Ishikawa (cell line): ENCODE results near the gene CPEB4.

ENCODE experiments used
- CEBPB ChIP-seq: IDR thresholded peaks from 2 replicates; pipeline ENCODE4 v1.6.1; 2012
- CREB1 ChIP-seq: IDR thresholded peaks from 2 replicates; pipeline ENCODE4 v1.6.1; 2012; ENCODE audit warnings: low read depth
- EGR1 ChIP-seq: IDR thresholded peaks from 2 replicates; pipeline ENCODE4 v1.6.1; 2012
- EP300 ChIP-seq: IDR thresholded peaks from 2 replicates; pipeline ENCODE4 v1.6.1; 2012; ENCODE audit warnings: borderline replicate concordance
- FOXM1 ChIP-seq: IDR thresholded peaks from 2 replicates; pipeline ENCODE4 v1.6.1; 2012; ENCODE audit warnings: low read depth, borderline replicate concordance
- NFIC ChIP-seq: IDR thresholded peaks from 2 replicates; pipeline ENCODE4 v1.6.1; 2012
- RAD21 ChIP-seq: IDR thresholded peaks from 2 replicates; pipeline ENCODE4 v1.6.1; 2012; ENCODE audit warnings: low read depth
- TAF1 ChIP-seq: IDR thresholded peaks from 2 replicates; pipeline ENCODE4 v1.6.1; 2012; ENCODE audit warnings: low read depth, mild to moderate bottlenecking
- TCF12 ChIP-seq: IDR thresholded peaks from 2 replicates; pipeline ENCODE4 v1.6.1; 2012; ENCODE audit warnings: low read depth
- TEAD4 ChIP-seq: IDR thresholded peaks from 2 replicates; pipeline ENCODE4 v1.6.1; 2012
- YY1 ChIP-seq: IDR thresholded peaks from 2 replicates; pipeline ENCODE4 v1.6.1; 2012; ENCODE audit warnings: low read depth
- ZBTB7A ChIP-seq: IDR thresholded peaks from 2 replicates; pipeline ENCODE4 v1.6.1; 2012; ENCODE audit warnings: low read depth
- TF ChIP-seq, protein P1 (sequence below): IDR thresholded peaks from 2 replicates; pipeline ENCODE4 v1.6.1; 2012
- TF ChIP-seq, protein P2 (sequence below): IDR thresholded peaks from 2 replicates; pipeline ENCODE4 v1.6.1; 2012
- TF ChIP-seq, protein P3 (sequence below): IDR thresholded peaks from 2 replicates; pipeline ENCODE4 v1.6.1; 2012; ENCODE audit warnings: low read depth, mild to moderate bottlenecking

The CPEB4 gene

DNA sequence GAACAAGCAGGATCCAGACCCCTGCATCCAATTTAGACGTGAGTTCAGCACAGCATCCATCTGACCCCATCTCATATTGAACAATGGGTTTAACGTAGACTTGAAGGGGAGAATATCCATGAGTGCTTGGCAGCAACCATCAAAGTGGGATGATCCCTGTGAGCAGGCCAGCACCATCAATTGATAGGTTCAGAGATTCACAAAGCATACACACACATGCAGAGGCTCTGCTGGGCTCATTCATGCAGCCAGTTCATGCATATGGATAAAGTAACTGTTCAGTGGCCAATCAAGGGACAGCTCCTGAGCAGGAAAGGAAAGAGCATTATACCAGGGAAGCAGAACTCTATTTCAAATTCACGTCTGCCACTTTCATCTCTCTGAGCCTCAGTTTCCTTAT is 24.8 kb upstream of the CPEB4 start:
- TF ChIP-seq RAD21 (no peak), CREB1 (no peak), ZBTB7A (no peak), FOXM1 (no peak), NFIC (no peak), EP300 (no peak), TCF12 (no peak), YY1 (no peak), CEBPB (no peak), EGR1 (no peak), TEAD4 (no peak), TAF1 (no peak)
- TF ChIP-seq, protein P1, sequence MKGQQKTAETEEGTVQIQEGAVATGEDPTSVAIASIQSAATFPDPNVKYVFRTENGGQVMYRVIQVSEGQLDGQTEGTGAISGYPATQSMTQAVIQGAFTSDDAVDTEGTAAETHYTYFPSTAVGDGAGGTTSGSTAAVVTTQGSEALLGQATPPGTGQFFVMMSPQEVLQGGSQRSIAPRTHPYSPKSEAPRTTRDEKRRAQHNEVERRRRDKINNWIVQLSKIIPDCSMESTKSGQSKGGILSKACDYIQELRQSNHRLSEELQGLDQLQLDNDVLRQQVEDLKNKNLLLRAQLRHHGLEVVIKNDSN, result no peak
- TF ChIP-seq, protein P2, sequence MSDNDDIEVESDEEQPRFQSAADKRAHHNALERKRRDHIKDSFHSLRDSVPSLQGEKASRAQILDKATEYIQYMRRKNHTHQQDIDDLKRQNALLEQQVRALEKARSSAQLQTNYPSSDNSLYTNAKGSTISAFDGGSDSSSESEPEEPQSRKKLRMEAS, result no peak
- TF ChIP-seq, protein P3, sequence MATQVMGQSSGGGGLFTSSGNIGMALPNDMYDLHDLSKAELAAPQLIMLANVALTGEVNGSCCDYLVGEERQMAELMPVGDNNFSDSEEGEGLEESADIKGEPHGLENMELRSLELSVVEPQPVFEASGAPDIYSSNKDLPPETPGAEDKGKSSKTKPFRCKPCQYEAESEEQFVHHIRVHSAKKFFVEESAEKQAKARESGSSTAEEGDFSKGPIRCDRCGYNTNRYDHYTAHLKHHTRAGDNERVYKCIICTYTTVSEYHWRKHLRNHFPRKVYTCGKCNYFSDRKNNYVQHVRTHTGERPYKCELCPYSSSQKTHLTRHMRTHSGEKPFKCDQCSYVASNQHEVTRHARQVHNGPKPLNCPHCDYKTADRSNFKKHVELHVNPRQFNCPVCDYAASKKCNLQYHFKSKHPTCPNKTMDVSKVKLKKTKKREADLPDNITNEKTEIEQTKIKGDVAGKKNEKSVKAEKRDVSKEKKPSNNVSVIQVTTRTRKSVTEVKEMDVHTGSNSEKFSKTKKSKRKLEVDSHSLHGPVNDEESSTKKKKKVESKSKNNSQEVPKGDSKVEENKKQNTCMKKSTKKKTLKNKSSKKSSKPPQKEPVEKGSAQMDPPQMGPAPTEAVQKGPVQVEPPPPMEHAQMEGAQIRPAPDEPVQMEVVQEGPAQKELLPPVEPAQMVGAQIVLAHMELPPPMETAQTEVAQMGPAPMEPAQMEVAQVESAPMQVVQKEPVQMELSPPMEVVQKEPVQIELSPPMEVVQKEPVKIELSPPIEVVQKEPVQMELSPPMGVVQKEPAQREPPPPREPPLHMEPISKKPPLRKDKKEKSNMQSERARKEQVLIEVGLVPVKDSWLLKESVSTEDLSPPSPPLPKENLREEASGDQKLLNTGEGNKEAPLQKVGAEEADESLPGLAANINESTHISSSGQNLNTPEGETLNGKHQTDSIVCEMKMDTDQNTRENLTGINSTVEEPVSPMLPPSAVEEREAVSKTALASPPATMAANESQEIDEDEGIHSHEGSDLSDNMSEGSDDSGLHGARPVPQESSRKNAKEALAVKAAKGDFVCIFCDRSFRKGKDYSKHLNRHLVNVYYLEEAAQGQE, result no peak

DNA sequence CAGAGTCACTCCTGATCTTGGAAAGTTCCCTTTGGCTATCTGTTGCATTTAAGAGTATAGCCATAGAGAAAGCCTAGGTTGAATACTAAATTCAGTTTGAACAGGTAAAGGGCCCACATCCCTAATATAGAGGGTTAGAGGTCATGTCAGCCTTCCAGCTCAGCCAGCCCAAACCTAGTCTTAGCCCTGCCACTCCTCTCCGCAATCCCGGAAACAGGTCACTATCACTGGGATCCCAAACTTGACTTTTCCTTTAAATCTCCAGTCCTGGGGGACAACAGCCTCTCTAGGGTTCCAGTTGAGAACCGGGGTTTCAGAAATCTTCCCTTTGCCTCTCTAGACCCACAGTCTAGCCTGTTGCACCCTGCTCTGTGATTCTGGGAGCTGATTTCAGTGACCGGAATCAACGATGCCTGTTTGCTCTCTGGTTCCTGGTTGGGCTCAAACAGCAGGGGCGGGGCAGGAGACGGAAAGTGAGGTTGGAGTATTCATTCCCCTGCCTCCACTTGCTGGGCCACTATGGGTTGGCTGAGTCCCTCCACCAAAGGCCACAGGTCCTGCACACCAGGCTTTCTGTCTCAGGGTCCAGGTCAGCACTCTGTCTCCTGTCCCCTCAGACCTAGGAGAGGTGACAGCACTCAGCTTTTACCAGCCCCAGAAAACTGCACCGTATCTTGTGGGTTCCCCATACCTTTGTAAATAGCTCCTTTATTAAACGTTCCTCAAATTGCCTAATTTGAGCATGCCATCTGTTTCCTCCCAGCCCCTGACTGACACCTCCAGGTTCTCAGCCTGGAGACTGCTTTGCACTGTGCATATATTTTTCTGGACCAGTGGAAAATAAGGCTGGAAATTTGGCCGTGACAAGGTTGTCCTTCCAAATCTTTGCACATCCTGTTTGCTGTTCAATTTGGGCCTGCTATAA is 23.8 kb upstream of the CPEB4 start:
- TF ChIP-seq TCF12 (no peak), NFIC (no peak), CREB1 (no peak), EGR1 (no peak), YY1 (no peak), RAD21 (no peak), ZBTB7A (no peak), TAF1 (no peak), TEAD4 (no peak), EP300 (no peak), FOXM1 (no peak), CEBPB (no peak)
- TF ChIP-seq, protein P1, result no peak
- TF ChIP-seq, protein P3, result no peak
- TF ChIP-seq, protein P2, result no peak

DNA sequence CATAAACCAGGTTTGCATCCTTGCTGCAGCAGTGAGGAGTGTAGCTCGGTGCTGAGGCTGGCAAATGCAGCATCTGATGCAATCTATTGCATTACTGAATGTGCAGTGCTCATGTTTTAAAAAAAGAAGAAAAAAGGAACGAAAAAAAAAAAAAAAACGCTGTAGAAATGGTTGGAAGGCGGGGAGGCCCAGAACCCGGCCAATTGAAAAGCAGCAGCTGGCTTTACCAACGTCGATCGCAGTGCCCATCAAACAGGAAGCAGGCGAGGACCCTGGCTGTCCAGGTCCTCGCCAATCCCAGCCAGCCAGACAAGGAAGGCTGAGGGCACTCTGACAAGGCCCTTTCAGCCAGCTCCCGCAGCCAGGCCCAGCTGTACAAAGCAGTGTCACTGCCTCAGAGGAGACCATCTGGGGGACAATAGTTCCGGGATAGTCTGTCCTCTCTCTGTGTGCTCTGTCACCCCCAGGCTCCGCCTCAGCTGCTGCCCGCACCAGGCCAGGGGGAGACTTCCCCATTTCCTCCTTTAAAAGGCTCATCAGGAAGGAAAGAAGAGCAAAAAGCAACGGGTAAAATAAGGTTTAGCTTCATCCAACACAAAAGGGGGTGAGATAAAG is 21.8 kb upstream of the CPEB4 start:
- TF ChIP-seq FOXM1, result no peak
- TF ChIP-seq, protein P1, result no peak
- no peak for TF ChIP-seq CEBPB
- TF ChIP-seq TCF12, result no peak
- no peak for TF ChIP-seq YY1
- TF ChIP-seq EGR1, result no peak
- no peak for TF ChIP-seq EP300
- no peak for TF ChIP-seq NFIC
- TF ChIP-seq TAF1, result no peak
- no peak for TF ChIP-seq TEAD4
- TF ChIP-seq, protein P3, result no peak
- no peak for TF ChIP-seq ZBTB7A
- no peak for TF ChIP-seq CREB1
- no peak for TF ChIP-seq RAD21
